ENCODE measurements around the gene CABP1.

Gene CABP1

GRCh38 chr12:120650233-120650690, 9.8 kb downstream of the CABP1 start:
- Mint-ChIP-seq H3K9me3 (no peaks in the 10 kb centered on the region), H3K36me3 (ENCODE audit: low read depth) (no peaks in the 10 kb centered on the region), H3K27me3 (peaks cover 61% of the 10 kb centered on the region)

GRCh38 chr12:120651821-120652220, 11.4 kb downstream of the CABP1 start:
- peaks cover 48% of the 10 kb centered on the region for H3K27me3 Mint-ChIP-seq
- no peak overlapping the region for H3K4me3 Mint-ChIP-seq
- H3K9me3 Mint-ChIP-seq = no peaks in the 10 kb centered on the region
- H3K36me3 Mint-ChIP-seq (ENCODE audit: low read depth) = no peaks in the 10 kb centered on the region
- DNase-seq = no peak
- peaks cover 9% of the 10 kb centered on the region for H3K4me1 Mint-ChIP-seq (ENCODE audit: low read depth)
- no peak overlapping the region for H3K27ac Mint-ChIP-seq

More at GRCh38 chr12:120650233-120650690, 9.8 kb downstream of the CABP1 start:
- no peak for DNase-seq
- no peak overlapping the region for H3K4me3 Mint-ChIP-seq
- no peak overlapping the region for H3K27ac Mint-ChIP-seq
- H3K4me1 Mint-ChIP-seq (ENCODE audit: low read depth) = peaks cover 9% of the 10 kb centered on the region

GRCh38 chr12:120652656-120653435, 12.4 kb downstream of the CABP1 start:
- no peaks in the 10 kb centered on the region for H3K36me3 Mint-ChIP-seq (ENCODE audit: low read depth)
- peaks cover 45% of the 10 kb centered on the region for H3K27me3 Mint-ChIP-seq
- H3K4me1 Mint-ChIP-seq (ENCODE audit: low read depth) = peaks cover 6% of the 10 kb centered on the region
- H3K4me3 Mint-ChIP-seq = no peak overlapping the region
- no peaks in the 10 kb centered on the region for H3K9me3 Mint-ChIP-seq
- no peak for DNase-seq
- H3K27ac Mint-ChIP-seq = no peak overlapping the region

- DNase-seq = no peak
- H3K27me3 Mint-ChIP-seq = peaks cover 39% of the 10 kb centered on the region
- no peaks in the 10 kb centered on the region for H3K36me3 Mint-ChIP-seq (ENCODE audit: low read depth)
- H3K9me3 Mint-ChIP-seq = no peaks in the 10 kb centered on the region
- no peak overlapping the region for H3K27ac Mint-ChIP-seq
- peaks cover 6% of the 10 kb centered on the region for H3K4me1 Mint-ChIP-seq (ENCODE audit: low read depth)
- H3K4me3 Mint-ChIP-seq = no peak overlapping the region
Observed at GRCh38 chr12:120653611-120654010, 13.2 kb downstream of the CABP1 start.

GRCh38 chr12:120654656-120655055, 14.2 kb downstream of the CABP1 start:
- no peaks in the 10 kb centered on the region for H3K9me3 Mint-ChIP-seq
- peaks cover 30% of the 10 kb centered on the region for H3K27me3 Mint-ChIP-seq
- H3K36me3 Mint-ChIP-seq (ENCODE audit: low read depth) = no peaks in the 10 kb centered on the region
- no peak overlapping the region for H3K27ac Mint-ChIP-seq
- no peaks in the 10 kb centered on the region for H3K4me1 Mint-ChIP-seq (ENCODE audit: low read depth)
- H3K4me3 Mint-ChIP-seq = no peak overlapping the region
- no peak for DNase-seq

GRCh38 chr12:120656008-120656407, 15.6 kb downstream of the CABP1 start:
- Mint-ChIP-seq H3K27ac (no peak overlapping the region), H3K27me3 (peaks cover 17% of the 10 kb centered on the region), H3K4me1 (ENCODE audit: low read depth) (no peaks in the 10 kb centered on the region), H3K36me3 (ENCODE audit: low read depth) (no peaks in the 10 kb centered on the region), H3K4me3 (no peak overlapping the region), H3K9me3 (no peaks in the 10 kb centered on the region)
- DNase-seq = no peak

GRCh38 chr12:120658286-120659150, 18.1 kb downstream of the CABP1 start:
- Mint-ChIP-seq H3K36me3 (ENCODE audit: low read depth) (no peaks in the 10 kb centered on the region), H3K4me1 (ENCODE audit: low read depth) (no peaks in the 10 kb centered on the region), H3K9me3 (no peaks in the 10 kb centered on the region), H3K27ac (no peak overlapping the region), H3K4me3 (no peak overlapping the region), H3K27me3 (peaks cover 4% of the 10 kb centered on the region)
- DNase-seq = no peak

GRCh38 chr12:120659151-120659525, 18.7 kb downstream of the CABP1 start:
- no peaks in the 10 kb centered on the region for H3K27me3 Mint-ChIP-seq
- H3K36me3 Mint-ChIP-seq (ENCODE audit: low read depth) = no peaks in the 10 kb centered on the region
- H3K27ac Mint-ChIP-seq = no peak overlapping the region
- no peak for DNase-seq
- H3K4me1 Mint-ChIP-seq (ENCODE audit: low read depth) = no peaks in the 10 kb centered on the region
- no peak overlapping the region for H3K4me3 Mint-ChIP-seq
- H3K9me3 Mint-ChIP-seq = no peaks in the 10 kb centered on the region

- no peak for DNase-seq
- Mint-ChIP-seq H3K36me3 (ENCODE audit: low read depth) (no peaks in the 10 kb centered on the region), H3K9me3 (no peaks in the 10 kb centered on the region), H3K4me3 (no peak overlapping the region), H3K27me3 (no peaks in the 10 kb centered on the region), H3K4me1 (ENCODE audit: low read depth) (no peaks in the 10 kb centered on the region), H3K27ac (no peak overlapping the region)
Observed at GRCh38 chr12:120661432-120661831, 21.0 kb downstream of the CABP1 start.

GRCh38 chr12:120662879-120663278, 22.5 kb downstream of the CABP1 start:
- H3K27me3 Mint-ChIP-seq = no peaks in the 10 kb centered on the region
- H3K27ac Mint-ChIP-seq = no peak overlapping the region
- DNase-seq = no peak
- no peaks in the 10 kb centered on the region for H3K4me1 Mint-ChIP-seq (ENCODE audit: low read depth)
- H3K4me3 Mint-ChIP-seq = no peak overlapping the region
- H3K36me3 Mint-ChIP-seq (ENCODE audit: low read depth) = no peaks in the 10 kb centered on the region
- no peaks in the 10 kb centered on the region for H3K9me3 Mint-ChIP-seq

GRCh38 chr12:120663741-120664140, 23.3 kb downstream of the CABP1 start:
- no peaks in the 10 kb centered on the region for H3K4me1 Mint-ChIP-seq (ENCODE audit: low read depth)
- H3K9me3 Mint-ChIP-seq = no peaks in the 10 kb centered on the region
- no peak for DNase-seq
- no peaks in the 10 kb centered on the region for H3K36me3 Mint-ChIP-seq (ENCODE audit: low read depth)
- no peaks in the 10 kb centered on the region for H3K27me3 Mint-ChIP-seq
- no peak overlapping the region for H3K27ac Mint-ChIP-seq
- no peak overlapping the region for H3K4me3 Mint-ChIP-seq

GRCh38 chr12:120666571-120667390, 26.4 kb downstream of the CABP1 start:
- no peak for DNase-seq
- no peak overlapping the region for H3K27ac Mint-ChIP-seq
- H3K9me3 Mint-ChIP-seq = no peaks in the 10 kb centered on the region
- no peaks in the 10 kb centered on the region for H3K27me3 Mint-ChIP-seq
- no peak overlapping the region for H3K4me3 Mint-ChIP-seq
- no peaks in the 10 kb centered on the region for H3K36me3 Mint-ChIP-seq (ENCODE audit: low read depth)
- no peaks in the 10 kb centered on the region for H3K4me1 Mint-ChIP-seq (ENCODE audit: low read depth)

GRCh38 chr12:120668091-120668867, 27.9 kb downstream of the CABP1 start:
- no peak for DNase-seq
- Mint-ChIP-seq H3K9me3 (no peaks in the 10 kb centered on the region), H3K36me3 (ENCODE audit: low read depth) (no peaks in the 10 kb centered on the region), H3K27me3 (no peaks in the 10 kb centered on the region), H3K4me3 (no peak overlapping the region), H3K4me1 (ENCODE audit: low read depth) (no peaks in the 10 kb centered on the region), H3K27ac (no peak overlapping the region)
